IPS DF 19.7 (cell line): ENCODE data around the gene MXRA8.
"Not testable (repeated sequence)": the region's sequence is repeated elsewhere in the genome, so short reads cannot be mapped to it uniquely, and the experiment has no call there.

Experiments
- DNase-seq: peaks from one replicate; pipeline ENCODE4 v3.0.0-alpha.2; 2013; ENCODE audit warnings: low read depth, low spot score

MXRA8 gene

DNA sequence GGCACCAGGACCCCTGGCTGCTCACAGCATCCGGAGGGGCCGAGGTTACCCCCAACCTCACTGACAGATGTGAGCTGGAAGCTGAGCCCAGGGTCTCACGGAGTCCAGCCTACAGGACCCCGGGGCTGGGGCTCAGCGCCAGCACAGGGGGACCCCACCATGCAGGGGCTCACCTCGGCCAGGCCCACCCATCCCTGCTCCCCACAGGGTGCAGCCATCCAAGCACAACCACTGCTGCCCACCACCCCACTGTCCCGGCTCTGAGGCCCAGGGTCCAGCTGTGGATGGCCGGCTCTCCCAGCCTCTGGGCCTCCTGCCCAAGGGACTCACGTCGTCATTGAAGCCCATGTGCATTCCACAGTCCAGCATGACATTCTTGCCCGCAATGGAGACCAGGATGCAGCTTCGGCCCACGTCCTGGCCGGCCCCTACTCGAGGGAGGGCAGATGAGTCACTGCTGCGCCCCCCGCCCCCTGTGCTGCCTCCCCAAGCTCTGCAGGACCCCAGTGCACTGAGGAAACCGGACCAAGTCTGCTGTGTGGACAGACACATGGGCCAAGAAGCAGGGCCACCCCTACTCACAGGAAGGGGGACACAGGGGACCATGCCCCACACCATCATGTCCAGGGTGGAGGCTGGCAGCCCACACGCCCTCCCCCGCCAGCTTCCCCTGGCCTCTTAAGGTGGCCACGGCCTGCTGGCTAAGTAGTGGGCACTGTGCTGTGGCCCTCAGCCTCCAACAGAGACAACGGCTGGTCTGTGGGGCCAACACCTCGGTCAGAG is 37.5 kb downstream of the MXRA8 start:
- no peak for DNase-seq

DNA sequence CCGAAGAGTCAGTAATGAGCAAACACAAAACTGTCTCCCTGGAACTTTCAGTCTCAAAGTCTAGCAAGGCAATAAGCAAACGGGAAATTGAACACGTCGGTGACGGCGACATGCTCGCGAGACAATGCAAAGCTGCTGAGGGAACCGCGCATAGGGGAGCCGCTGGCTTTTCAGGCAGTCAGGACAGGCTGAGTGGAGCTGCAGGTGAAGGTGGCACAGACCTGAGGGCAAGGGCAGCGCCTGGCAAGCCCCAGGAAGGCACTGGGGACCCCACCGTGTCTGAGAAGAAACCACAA is 38.8 kb downstream of the MXRA8 start:
- no peak for DNase-seq

DNA sequence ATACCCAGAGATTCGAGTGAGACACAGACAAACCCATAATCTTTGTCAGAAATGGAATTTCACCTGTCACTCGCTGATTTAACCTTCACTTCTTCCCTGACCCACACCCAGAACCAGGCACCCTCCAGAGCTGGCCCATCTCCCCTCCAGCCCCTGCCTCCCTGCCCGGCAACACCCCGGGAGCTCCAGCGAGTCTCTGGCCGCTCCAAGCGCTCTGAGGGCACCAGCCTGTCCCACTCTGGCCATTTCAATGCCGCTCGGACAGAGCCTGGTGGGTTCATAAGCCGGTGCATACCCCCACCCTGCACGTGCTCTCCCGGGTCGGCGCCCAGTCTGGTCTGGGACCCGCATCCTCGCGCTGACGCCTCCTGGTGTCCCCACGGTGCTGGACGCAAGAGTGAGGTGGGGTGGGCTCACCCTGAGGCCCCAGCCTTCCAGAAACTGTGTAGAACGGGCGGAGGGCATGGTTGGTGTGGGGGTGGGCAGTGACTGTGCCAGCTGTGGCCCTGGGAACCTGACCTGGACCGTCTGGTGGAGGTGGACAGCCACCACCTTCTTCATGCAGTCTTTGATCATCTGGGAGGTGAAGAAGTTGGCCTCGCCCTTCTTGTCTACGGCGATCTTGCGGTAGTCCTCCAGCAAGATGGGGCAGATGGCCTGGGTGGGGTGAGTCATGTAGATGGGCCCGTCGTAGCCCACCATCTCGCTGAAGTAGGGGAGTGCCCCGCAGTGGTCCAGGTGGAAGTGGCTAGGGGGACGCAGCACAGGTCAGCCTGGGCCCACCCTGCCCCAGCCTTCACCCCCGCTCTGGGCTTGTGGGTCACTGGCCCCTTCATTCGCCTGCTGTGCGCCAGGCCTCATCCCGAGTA is 39.3 kb downstream of the MXRA8 start:
- DNase-seq: no peak

DNA sequence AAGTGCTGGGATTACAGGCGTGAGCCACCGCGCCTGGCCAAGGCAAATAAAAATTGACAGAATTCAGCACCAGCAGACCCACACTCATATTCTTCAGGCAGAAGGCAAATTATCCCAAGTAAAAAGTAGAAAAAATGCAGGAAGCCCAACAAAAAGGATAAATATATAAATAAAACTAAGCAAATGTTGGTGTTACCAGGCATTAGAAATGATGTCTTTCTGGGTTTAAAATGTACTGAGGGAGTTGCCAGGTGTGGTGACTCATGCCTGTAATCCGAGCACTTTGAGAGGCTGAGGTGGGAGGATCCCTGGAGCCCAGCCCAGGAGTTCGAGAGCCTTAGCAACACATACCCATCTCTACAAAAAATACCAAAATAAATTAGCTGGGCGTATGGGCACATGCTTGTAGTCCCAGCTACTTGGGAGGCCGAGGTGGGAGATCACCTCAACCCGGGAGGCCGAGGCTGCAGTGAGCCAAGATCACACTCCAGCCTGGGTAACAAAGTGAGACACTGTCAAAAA is 40.2 kb downstream of the MXRA8 start:
- DNase-seq: no peak

DNA sequence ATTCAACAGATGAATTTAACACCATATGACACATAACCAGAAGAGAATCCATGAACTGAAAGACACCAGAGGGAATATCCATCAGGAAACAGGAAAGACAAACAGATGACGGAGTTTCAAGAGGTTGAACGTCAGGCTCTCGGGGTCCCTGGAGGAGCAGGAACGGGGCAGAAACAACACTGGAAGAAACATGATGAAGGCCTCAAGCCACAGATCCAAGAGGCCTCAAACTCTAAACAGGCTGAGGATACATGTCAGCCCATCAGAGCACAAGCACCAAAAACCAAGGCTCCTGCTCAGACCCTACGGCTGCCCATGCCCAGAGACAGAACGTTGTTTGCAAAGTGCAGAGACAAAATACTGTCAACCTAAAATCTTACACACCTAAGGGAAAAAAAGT is 40.9 kb downstream of the MXRA8 start:
- no peak for DNase-seq

DNA sequence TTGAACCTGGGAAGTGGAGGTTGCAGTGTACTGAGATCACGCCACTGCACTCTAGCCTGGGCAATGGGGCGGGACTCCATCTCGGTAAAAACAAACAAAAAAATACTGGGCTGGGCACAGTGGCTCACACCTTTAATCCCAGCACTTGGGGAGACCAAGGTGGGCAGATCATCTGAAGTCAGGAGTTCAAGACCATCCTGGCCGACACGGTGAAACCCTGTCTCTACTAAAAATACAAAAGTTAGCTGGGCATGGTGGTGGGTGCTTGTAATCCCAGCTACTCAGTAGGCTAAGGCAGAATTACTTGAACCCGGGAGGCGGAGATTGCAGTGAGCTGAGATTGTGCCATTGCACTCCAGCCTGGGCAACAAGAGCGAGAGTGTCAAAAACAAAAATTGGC is 42.2 kb downstream of the MXRA8 start:
- not testable (repeated sequence) for DNase-seq

DNA sequence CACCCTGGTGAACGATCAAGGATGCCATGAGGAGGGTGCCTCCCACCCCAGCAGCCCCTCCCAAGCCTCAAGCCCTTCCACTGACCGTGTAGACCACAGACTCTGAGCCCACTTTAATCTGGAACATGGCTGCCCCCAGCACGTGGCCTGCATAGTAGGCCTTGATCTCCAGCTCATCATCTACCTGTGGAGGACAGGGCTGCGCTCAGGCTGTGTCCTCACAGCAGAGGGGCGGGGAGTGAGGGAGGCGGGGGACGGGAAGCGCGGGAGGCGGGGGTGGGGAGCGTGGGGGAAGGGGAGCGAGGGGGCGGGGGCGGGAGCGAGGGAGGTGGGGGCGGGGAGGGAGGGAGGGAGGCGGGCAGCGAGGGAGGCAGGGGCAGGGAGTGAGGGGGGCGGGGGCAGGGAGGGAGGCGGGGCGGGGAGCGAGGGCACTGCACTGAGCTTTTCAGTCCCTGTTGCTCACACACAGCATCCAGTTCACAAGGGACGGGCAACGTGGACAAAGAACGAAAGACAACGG is 42.9 kb downstream of the MXRA8 start:
- DNase-seq: no peak

DNA sequence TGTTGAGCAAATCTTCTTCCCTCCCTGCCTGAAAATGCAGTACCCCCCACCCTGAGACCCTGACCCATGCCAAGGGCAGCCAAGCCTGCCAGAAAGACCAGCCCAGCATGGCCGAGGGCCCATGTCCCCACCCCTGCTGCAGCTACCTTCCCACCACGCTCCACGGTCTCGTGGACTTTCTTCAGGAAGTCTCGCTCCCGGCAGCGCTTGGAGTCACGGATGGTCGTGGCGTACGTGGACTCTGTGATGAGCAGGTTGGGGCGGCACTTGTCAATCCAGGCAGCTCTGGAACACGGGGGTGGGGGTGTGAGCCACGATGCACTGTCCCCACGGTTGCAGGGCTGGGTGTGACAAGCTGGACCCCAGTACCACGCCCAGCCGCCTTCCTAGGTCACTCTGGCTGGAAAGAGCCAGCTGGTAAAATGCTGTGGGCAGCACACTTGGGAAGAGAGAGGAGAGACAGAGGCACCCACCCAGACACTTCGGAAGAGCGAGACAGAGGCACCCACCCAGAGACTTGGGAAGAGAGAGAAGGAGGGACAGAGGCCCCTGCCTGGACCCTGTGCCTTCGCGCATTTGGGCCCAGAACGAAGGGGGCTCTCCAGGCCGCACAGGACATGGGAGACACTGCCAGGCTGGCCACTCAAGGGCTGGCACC is 43.5 kb downstream of the MXRA8 start:
- DNase-seq: no peak

DNA sequence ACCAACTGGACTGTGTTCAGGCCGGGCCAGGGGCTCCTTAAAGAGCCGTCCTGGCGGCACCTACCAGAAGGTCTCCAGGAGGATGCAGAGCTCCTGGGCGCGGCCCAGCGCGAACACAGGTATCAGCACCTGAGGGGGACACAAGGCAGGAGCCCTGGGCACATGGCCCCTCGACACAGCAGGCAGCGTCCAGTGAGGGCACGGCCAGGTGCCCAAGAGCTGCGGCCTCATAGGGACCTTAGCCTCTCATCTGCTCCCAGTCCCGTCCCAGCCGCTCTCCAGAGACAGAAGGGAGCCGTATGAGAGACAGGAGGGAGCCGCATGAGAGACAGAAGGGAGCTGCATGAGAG is 44.1 kb downstream of the MXRA8 start:
- DNase-seq: no peak

DNA sequence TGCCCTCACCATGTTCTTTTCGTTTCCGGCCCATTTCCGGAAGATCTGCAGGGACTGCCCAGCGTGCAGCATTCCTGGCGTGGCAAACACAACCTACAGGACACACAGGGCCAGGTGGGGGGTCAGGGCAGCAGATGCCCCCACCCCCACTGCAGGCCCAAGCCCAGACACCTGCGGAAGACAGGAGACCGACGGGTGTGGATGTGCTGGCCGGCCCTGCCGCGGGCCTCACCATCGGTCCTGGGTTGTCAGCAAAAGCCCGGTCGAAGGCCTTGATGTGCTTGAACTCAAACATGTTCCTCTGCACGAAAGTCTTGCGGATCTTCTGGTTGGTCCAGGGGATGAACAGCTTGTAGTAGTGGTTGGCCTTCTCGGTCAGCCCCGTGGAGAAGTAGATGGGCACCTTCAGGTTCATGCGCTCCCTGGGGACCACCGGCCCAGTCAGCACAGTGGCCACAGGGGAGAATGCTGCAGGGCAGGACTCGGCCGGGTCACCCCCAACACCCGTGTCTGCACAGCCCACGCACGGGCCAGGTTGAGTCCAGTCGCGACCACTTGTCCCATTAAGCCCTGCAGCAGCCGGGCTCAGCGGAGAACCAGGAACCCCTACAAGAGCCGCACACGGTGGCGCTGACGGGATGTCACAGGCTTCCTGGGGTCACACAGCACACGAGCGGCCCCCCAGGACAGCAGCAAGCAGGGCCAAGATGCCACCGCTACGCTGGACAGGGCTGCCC is 44.7 kb downstream of the MXRA8 start:
- DNase-seq: no peak

DNA sequence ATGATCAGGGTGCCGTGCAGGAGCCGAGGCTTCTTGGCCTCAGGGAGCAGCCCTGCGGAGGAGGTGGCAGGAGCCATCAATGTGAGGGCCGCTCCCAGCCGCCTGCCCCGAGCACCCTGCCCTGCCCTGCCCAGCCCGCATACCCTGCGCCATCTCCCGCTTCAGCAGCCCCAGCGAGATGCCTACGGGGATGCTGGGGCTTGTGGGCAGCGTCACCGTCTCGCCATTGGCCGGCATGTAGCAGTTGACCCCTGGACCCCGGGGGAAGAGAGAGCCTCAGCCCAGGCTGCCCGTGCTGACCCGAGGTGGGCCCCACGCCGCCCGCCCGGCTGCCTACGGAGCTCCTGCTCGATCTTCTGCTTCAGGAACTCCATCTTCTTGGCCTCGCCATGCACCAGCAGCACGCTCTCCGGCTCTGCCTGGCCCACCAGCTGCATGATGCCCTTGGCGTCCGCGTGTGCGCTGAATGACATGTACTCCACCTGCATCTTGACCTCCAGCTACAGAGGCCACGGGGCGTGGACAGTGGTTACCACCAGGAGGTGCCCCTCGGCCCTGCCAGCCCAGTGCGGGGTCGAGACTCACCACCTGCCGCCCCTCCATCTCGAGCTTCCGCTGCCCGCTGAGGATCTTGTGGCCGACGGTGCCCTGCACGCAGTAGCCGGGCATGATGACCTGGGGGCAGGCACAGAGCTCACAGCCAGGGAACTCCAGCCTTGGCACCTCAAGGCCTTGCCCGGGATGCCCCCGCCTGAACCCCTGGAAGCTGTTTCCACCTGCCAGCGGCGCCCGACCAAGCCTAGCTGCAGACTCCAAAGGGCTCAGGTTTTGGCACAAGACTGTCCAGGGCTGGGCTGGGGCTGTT is 45.7 kb downstream of the MXRA8 start:
- DNase-seq: no peak

DNA sequence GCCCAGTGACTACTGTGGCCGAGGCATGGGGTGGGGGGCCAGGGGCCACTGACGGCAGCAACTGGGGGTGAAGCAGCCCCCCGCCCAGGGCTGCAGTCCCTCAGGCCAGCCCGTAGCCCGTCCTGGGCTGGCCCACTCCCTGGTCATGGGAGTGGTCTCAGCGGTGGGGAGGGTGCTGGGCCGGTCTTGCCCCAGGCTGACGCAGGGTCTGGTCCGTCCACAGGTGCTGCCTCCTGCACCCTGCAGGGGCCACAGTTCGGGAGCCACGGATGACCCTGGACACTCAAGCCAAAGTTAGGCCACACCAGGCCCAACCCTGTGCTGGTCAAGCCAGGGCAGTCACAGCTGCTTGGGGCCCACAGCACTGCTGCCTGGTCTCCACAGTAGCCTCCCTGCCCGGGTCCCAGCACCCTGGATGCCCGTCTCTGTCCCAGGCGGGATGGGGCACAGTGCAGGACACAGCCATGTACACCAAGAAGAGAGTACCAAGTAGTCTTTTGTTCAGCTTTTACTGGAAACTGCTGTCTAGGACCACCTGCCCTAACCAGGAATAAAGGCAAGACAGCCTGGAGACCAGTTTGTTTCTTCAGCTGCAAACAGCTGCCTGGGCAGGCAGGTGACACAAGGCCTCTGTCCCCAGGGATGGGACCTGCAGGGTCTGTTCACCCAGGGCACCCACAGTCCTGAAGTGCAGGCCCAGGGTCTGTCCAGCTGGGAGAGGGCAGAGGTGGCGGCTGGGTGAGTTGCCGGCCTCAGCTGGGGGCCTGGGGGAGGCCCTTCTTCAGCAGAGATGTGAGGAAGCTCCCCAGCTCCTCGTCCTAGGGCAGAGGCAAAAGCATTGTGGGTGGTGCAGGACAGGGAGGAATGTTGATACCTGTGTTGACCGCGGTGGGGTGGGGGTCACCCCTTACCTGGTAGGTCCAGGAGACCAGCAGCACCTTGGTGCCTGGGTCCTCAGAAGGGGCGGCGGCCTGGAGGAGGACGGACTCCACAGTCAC is 46.9 kb downstream of the MXRA8 start:
- DNase-seq: no peak

DNA sequence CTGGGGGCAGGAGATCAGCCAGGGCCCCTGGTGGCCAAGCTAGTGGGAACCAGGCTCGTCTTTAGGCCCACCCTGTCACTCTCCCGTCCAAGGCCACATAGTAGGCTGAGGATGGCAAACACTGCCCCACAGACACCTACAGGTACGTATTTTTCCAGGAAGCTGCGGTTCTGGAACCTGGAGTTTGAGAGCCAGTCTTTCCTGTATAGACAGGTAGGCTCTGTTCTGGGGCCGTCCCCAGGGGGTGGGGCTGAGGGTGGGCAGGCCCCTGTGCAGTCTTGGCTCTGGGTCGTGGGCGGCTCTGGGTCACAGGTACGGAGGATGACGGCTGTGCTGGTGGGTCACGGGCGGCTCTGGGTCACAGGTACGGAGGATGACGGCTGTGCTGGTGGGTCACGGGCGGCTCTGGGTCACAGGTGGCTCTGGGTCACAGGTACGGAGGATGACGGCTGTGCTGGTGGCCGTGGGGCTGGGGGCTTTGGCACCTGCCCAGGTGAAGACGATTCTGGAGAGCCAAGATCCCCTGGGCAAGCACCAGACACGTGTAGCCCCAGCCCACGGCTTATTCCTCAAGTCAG is 47.8 kb downstream of the MXRA8 start:
- DNase-seq: no peak

DNA sequence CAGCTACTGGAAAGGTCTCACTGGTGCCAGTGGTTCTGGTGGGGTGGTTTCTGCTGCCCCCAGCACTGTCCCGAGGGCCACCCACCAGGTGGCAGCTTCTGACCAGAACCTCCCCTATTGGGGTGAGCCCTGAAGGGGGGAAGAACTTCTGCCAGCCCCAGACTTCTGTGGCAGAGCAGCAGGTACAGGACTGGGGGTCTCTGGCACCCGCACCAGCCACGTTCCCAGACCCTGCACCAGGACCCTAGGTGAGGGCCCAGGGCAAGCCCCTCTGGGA is 48.3 kb downstream of the MXRA8 start:
- no peak for DNase-seq

DNA sequence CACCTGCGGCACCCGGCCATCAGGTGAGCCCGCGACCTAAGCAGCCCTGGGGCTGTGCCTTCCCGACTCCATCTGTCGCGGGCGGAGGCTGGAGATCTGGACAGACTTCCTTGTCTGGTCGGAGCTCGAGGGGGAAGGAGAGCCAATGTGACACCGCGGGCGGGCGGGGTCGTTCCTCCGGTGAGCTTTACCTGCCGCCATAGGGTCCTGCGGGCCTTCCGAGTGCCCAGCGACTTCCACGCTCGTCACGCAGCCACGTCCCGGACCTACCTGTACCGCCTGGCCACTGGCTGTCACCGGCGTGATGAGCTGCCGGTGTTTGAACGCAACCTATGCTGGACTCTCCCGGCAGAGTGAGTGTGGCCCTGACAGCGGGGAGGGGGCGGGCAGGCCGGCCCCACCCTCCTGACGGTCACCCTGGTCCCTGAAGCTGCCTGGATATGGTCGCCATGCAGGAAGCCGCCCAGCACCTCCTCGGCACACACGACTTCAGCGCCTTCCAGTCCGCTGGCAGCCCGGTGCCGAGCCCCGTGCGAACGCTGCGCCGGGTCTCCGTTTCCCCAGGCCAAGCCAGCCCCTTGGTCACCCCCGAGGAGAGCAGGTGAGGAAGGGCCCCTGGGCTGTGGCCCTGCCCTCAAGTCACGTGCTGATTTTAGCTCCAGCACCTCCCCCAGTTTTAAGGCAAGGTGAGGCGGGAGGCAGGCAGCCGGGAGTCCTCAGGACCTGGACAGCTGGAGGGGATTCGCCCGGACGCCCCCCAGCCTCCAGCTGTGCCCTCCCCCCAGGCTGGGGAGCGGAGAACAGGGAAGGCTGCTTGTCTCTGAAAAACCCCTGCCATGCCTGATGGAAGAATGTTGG is 48.9 kb downstream of the MXRA8 start:
- no peak for DNase-seq

DNA sequence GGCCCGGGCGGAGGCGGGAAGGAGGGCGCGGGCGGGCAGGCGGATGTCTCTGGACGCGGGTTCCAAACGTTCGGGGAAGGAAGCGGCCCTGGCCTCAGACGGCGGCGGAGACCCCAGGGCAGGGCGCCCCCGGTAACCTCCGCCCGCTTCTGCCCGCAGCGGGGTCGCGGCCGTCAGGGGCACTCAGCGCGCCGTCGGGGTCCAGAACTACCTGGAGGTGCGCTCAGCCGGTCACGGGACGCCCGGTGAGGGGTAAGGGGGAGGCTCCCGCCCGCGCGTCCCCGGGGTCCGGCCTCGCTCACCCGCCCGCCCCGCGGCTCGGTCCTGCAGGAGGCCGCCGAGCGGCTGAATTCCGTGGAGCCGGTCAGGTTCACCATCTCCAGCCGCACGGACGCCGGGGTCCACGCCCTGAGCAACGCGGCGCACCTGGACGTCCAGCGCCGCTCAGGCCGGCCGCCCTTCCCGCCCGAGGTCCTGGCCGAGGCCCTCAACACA is 49.6 kb downstream of the MXRA8 start:
- no peak for DNase-seq

DNA sequence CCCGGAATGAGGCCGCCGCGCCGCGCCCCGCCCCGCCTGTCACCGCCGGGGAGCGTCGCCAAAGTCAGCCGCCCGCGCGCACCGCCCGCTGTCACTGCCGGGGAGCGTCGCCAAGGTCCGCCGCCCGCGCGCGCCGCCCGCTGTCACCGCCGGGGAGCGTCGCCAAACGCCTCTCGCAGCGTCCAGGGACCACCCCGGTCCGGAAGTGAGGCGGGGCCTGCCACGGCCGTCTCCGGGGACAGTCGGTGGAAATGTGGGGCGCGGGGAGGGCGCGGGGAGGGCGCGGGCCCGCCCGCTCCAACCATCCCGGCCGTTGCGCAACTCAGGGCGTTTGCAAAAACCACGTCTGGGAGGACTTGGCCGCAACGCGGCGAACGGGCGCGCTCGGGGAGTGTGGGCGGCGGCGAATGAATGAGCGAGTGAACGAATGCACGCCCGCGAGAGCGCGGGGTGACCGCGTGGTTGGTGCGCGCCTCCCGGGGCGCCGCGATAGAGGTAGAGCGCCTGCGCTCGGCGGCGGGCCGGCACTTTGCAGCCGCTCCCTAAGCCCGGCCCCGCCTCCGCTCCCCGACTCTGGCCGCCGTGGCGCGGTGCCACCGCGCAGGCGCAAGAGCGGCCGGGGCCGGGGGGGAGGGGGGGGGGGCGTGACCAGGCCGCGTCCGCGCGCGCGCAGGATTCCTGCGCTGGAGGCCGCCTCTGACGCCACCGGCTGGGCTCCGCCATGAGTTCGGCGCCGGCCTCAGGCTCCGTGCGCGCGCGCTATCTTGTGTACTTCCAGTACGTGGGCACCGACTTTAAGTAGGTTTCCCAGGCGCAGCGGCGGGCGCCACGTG is 50.2 kb downstream of the MXRA8 start, which contains the start of the genes ACAP3 and PUSL1:
ACAP3 (minus strand) TSS at position 8 of the 833 bp plus-strand sequence. CDS start 115 bp downstream, outside the sequence.
PUSL1 (plus strand) TSS at position 675 of the 833 bp plus-strand sequence; CDS start at position 722, 47 bp downstream.
- no peak for DNase-seq
